GM19455 (cell line): ENCODE data around the gene WDFY1.

Experiments used
- ATAC-seq: cut with Tn5 transposase; IDR thresholded peaks from one replicate; pipeline ENCODE4 v1.9.1; 2021; ENCODE audit not compliant: unreplicated experiment

The WDFY1 gene

GRCh38 chr2:223944703-223945531, at the start of gene WDFY1:
TSS of gene WDFY1 (minus strand) at chr2:223945335. CDS start at chr2:223945284, 51 bp downstream.
- ATAC-seq, result peak; percentile 81

- ATAC-seq, result no peak
These were observed 49.5 kb upstream of the WDFY1 start for GRCh38 chr2:223994562-223995162.

- ATAC-seq, result peak; percentile 72
These were observed 48.6 kb upstream of the WDFY1 start for GRCh38 chr2:223993634-223994232.

GRCh38 chr2:223991611-223992010, 46.5 kb upstream of the WDFY1 start:
- ATAC-seq, result no peak

- ATAC-seq, result no peak
These were observed 44.7 kb upstream of the WDFY1 start for GRCh38 chr2:223989856-223990232.

- no peak for ATAC-seq
These were observed 44.2 kb upstream of the WDFY1 start for GRCh38 chr2:223989206-223989855.

GRCh38 chr2:223981241-223981640, 36.1 kb upstream of the WDFY1 start:
- no peak for ATAC-seq

- no peak for ATAC-seq
These were observed 35.7 kb upstream of the WDFY1 start for GRCh38 chr2:223980803-223981202.

- no peak for ATAC-seq
These were observed 35.2 kb upstream of the WDFY1 start for GRCh38 chr2:223980397-223980735.

GRCh38 chr2:223979730-223980396, 34.7 kb upstream of the WDFY1 start:
- ATAC-seq, result no peak

GRCh38 chr2:223978451-223978850, 33.3 kb upstream of the WDFY1 start:
- no peak for ATAC-seq

GRCh38 chr2:223976635-223977226, 31.6 kb upstream of the WDFY1 start:
- ATAC-seq, result no peak

GRCh38 chr2:223973606-223974005, 28.5 kb upstream of the WDFY1 start:
- ATAC-seq, result no peak

- no peak for ATAC-seq
These were observed 27.5 kb upstream of the WDFY1 start for GRCh38 chr2:223972656-223973102.

- no peak for ATAC-seq
These were observed 26.6 kb upstream of the WDFY1 start for GRCh38 chr2:223971731-223972130.

- peak; percentile 79 for ATAC-seq
These were observed 25.4 kb upstream of the WDFY1 start for GRCh38 chr2:223970343-223971128.

GRCh38 chr2:223969856-223970255, 24.7 kb upstream of the WDFY1 start:
- ATAC-seq, result no peak

GRCh38 chr2:223969315-223969714, 24.2 kb upstream of the WDFY1 start:
- ATAC-seq, result no peak

GRCh38 chr2:223967981-223968380, 22.8 kb upstream of the WDFY1 start:
- ATAC-seq, result no peak

- ATAC-seq, result no peak
These were observed 14.6 kb upstream of the WDFY1 start for GRCh38 chr2:223959688-223960087.
